Measurements from ENCODE around the gene DCAF5. TPM values are rescaled to one million over a fixed set of nuclear protein-coding genes. Genes with fewer than 3 reads are reported as not detected.

DCAF5 gene
- total RNA-seq, 4 donors from 2014 or later = 36.4 to 47.7 (median 40.2) TPM

GRCh38 chr14:69131176-69131575, 21.7 kb downstream of the DCAF5 start:
- TF ChIP-seq CTCF (IDR thresholded peaks at IDR 0.05; ENCODE audit: low read depth) = no peak

GRCh38 chr14:69129264-69129880, 23.5 kb downstream of the DCAF5 start:
- no peak for TF ChIP-seq CTCF (IDR thresholded peaks at IDR 0.05; ENCODE audit: low read depth)

GRCh38 chr14:69118305-69118704, 34.6 kb downstream of the DCAF5 start:
- TF ChIP-seq CTCF (IDR thresholded peaks at IDR 0.05; ENCODE audit: low read depth) = no peak

GRCh38 chr14:69117020-69117767, 35.7 kb downstream of the DCAF5 start:
- TF ChIP-seq CTCF (IDR thresholded peaks at IDR 0.05; ENCODE audit: low read depth) = no peak

GRCh38 chr14:69115407-69116185, 37.3 kb downstream of the DCAF5 start:
- no peak for TF ChIP-seq CTCF (IDR thresholded peaks at IDR 0.05; ENCODE audit: low read depth)

- no peak for TF ChIP-seq CTCF (IDR thresholded peaks at IDR 0.05; ENCODE audit: low read depth)
Measured at GRCh38 chr14:69114763-69115162, 38.2 kb downstream of the DCAF5 start.

- no peak for TF ChIP-seq CTCF (IDR thresholded peaks at IDR 0.05; ENCODE audit: low read depth)
Measured at GRCh38 chr14:69108358-69108757, 44.6 kb downstream of the DCAF5 start.

Measured in subcutaneous adipose tissue (tissue), 4 donors.